ENCODE results near the gene PAH. TPM values are rescaled to one million over a fixed set of nuclear protein-coding genes. Genes with fewer than 3 reads are reported as not detected.
A peak's percentile ranks its signal among the peaks of the same experiment; 100 is the strongest.

PAH gene
- total and polyA plus RNA-seq, 2 of the 13 experiments (the other 11 are each of a cell fraction or from before 2014, with no cell fraction given): 192 to 451 TPM

DNA sequence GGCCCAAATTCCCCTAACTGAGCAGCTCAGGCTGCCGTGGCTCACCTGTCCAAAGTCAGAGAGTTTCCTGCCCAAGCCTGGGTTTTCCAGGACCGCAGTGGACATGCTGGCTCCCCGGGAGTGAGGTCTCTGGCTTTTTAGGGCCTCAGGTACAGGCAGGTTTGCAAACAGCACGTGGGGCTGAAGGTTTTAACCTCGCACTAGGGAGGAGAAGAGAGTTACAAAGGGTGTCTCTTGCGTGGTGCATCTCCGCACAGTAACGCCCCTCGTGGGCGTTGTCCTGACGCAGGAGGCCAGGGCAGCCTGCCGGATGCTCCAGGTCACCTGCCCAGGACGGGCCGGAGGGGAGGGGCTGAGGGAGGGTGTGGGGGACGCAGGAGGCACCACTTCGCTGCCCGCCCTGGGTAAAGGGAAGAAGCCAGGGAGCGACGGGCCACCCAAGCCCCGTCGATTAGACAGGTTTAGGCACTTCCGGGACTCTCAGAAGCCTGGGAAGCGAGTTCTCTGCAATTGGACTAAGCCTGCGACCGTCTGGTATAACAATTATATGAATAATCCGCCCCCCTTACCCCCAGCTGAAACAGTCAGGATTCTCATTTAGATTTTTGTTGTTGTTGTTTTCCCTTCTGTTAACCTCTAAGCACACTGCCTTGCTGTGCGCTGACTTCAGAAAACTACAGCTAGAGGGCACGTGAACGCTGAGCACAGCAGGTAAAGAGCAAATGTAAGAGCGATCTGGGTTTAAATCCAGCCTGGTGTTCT is at the start of gene PAH (continued):
- TF ChIP-seq, protein P1, sequence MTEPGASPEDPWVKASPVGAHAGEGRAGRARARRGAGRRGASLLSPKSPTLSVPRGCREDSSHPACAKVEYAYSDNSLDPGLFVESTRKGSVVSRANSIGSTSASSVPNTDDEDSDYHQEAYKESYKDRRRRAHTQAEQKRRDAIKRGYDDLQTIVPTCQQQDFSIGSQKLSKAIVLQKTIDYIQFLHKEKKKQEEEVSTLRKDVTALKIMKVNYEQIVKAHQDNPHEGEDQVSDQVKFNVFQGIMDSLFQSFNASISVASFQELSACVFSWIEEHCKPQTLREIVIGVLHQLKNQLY (CRISPR knock-in tag; IDR thresholded peaks at IDR 0.05): peak; percentile 14; the same call in 1 of the 2 replicates
- TF ChIP-seq ZNF777 (CRISPR knock-in tag; IDR thresholded peaks at IDR 0.05) (peak; percentile 86), ZNF292 (CRISPR knock-in tag; IDR thresholded peaks at IDR 0.05; ENCODE audit: borderline replicate concordance, low read depth) (peak; percentile 79), ZNF317 (CRISPR knock-in tag; IDR thresholded peaks at IDR 0.05) (peak; percentile 32; the same call in 1 of the 2 replicates), ZNF33A (CRISPR knock-in tag; IDR thresholded peaks at IDR 0.05; ENCODE audit: borderline replicate concordance) (no peak), ZNF12 (CRISPR knock-in tag; IDR thresholded peaks at IDR 0.05) (no peak), ZNF33B (CRISPR knock-in tag; IDR thresholded peaks at IDR 0.05) (peak; percentile 86), HIVEP1 (CRISPR knock-in tag; IDR thresholded peaks at IDR 0.05) (peak; percentile 92; the same call in 1 of the 2 replicates), FOXJ3 (CRISPR knock-in tag; IDR thresholded peaks at IDR 0.05; ENCODE audit: borderline replicate concordance) (peak; percentile 50; the same call in 1 of the 2 replicates), CBFB (CRISPR knock-in tag; IDR thresholded peaks at IDR 0.05) (0 out of 2 replicates have a peak, but pooled peaks have one; percentile 42), RBFOX2 (IDR thresholded peaks at IDR 0.05; ENCODE audit: low read depth, low read length) (peak; percentile 57; the same call in 1 of the 2 replicates), ZNF619 (CRISPR knock-in tag; IDR thresholded peaks at IDR 0.05) (0 out of 2 replicates have a peak, but pooled peaks have one; percentile 31), TBX2 (CRISPR knock-in tag; IDR thresholded peaks at IDR 0.05; ENCODE audit: borderline replicate concordance) (peak; percentile 94), SIX4 (CRISPR knock-in tag; IDR thresholded peaks at IDR 0.05) (peak; percentile 14; the same call in 1 of the 2 replicates), KLF15 (CRISPR knock-in tag; IDR thresholded peaks at IDR 0.05; ENCODE audit: borderline replicate concordance) (0 out of 2 replicates have a peak, but pooled peaks have one; percentile 33), SRSF1 (optimal IDR thresholded peaks at IDR 0.05; ENCODE audit: low read depth, low read length) (peak; percentile 58), ZNF564 (CRISPR knock-in tag; IDR thresholded peaks at IDR 0.05) (peak; percentile 77; the same call in 1 of the 2 replicates)
- TF ChIP-seq, protein P2, sequence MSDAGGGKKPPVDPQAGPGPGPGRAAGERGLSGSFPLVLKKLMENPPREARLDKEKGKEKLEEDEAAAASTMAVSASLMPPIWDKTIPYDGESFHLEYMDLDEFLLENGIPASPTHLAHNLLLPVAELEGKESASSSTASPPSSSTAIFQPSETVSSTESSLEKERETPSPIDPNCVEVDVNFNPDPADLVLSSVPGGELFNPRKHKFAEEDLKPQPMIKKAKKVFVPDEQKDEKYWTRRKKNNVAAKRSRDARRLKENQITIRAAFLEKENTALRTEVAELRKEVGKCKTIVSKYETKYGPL (CRISPR knock-in tag; IDR thresholded peaks at IDR 0.05): 0 out of 2 replicates have a peak, but pooled peaks have one; percentile 21
- TF ChIP-seq, protein P3, sequence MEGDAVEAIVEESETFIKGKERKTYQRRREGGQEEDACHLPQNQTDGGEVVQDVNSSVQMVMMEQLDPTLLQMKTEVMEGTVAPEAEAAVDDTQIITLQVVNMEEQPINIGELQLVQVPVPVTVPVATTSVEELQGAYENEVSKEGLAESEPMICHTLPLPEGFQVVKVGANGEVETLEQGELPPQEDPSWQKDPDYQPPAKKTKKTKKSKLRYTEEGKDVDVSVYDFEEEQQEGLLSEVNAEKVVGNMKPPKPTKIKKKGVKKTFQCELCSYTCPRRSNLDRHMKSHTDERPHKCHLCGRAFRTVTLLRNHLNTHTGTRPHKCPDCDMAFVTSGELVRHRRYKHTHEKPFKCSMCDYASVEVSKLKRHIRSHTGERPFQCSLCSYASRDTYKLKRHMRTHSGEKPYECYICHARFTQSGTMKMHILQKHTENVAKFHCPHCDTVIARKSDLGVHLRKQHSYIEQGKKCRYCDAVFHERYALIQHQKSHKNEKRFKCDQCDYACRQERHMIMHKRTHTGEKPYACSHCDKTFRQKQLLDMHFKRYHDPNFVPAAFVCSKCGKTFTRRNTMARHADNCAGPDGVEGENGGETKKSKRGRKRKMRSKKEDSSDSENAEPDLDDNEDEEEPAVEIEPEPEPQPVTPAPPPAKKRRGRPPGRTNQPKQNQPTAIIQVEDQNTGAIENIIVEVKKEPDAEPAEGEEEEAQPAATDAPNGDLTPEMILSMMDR (CRISPR knock-in tag; IDR thresholded peaks at IDR 0.05): peak; percentile 32
- TF ChIP-seq, protein P4, sequence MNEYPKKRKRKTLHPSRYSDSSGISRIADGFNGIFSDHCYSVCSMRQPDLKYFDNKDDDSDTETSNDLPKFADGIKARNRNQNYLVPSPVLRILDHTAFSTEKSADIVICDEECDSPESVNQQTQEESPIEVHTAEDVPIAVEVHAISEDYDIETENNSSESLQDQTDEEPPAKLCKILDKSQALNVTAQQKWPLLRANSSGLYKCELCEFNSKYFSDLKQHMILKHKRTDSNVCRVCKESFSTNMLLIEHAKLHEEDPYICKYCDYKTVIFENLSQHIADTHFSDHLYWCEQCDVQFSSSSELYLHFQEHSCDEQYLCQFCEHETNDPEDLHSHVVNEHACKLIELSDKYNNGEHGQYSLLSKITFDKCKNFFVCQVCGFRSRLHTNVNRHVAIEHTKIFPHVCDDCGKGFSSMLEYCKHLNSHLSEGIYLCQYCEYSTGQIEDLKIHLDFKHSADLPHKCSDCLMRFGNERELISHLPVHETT (CRISPR knock-in tag; conservative IDR thresholded peaks at IDR 0.05): 0 out of 2 replicates have a peak, but pooled peaks have one; percentile 32
- TF ChIP-seq, protein P5, sequence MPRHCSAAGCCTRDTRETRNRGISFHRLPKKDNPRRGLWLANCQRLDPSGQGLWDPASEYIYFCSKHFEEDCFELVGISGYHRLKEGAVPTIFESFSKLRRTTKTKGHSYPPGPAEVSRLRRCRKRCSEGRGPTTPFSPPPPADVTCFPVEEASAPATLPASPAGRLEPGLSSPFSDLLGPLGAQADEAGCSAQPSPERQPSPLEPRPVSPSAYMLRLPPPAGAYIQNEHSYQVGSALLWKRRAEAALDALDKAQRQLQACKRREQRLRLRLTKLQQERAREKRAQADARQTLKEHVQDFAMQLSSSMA (CRISPR knock-in tag; IDR thresholded peaks at IDR 0.05): no peak
- TF ChIP-seq, protein P6, sequence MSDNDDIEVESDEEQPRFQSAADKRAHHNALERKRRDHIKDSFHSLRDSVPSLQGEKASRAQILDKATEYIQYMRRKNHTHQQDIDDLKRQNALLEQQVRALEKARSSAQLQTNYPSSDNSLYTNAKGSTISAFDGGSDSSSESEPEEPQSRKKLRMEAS (IDR thresholded peaks at IDR 0.05): peak; percentile 76; the same call in 1 of the 2 replicates
- TF ChIP-seq, protein P7, sequence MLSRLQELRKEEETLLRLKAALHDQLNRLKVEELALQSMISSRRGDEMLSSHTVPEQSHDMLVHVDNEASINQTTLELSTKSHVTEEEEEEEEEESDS (CRISPR knock-in tag; IDR thresholded peaks at IDR 0.05; ENCODE audit: borderline replicate concordance): no peak

Data from HepG2 (cell line).